GM21717 (cell line): ENCODE results near the gene B4GALT2.

ENCODE experiments used
- ATAC-seq: cut with Tn5 transposase; IDR thresholded peaks from one replicate; pipeline ENCODE4 v1.9.1; 2021; ENCODE audit warnings: mild to moderate bottlenecking, moderate library complexity; ENCODE audit not compliant: unreplicated experiment

Gene B4GALT2

DNA sequence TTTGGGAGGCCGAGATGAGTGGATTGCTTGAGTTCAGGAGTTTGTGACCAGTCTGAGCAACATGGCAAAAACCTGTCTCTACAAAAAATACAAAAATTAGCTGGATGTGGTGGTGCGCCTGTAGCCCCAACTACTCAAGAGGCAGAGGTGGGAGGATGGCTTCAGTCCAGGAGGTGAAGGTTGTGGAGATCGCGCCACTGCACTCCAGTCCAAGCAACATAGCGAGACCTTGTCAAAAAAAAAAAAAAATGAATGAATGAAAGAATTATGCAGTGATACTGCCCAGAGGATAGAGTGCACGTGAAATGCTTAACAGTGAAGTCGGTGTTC lies 9.6 kb upstream of the B4GALT2 start:
- no peak for ATAC-seq

GRCh38 chr1:43969746-43970466 lies 9.1 kb upstream of the B4GALT2 start, which contains the start of gene DPH2:
TSS of gene DPH2 (plus strand) at chr1:43970010. CDS start at chr1:43970176, 166 bp downstream.
- ATAC-seq, result peak; percentile 62

DNA sequence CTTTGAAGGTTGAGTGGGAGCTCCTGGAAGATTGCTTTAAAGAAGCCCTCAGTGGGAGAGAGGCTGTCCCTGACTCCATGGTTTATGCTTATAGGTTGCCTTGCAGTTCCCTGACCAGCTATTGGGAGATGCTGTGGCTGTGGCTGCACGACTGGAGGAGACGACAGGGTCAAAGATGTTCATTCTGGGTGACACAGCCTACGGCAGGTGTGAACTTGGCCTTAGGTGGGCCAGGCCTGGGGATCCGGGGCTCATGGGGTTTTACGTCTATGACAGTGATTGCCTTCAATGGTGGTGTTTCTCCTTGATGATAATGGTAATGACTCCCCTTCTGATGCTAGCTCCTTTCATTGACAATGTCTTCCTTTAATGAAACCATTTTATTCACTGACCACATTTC lies 8.5 kb upstream of the B4GALT2 start:
- ATAC-seq, result no peak

GRCh38 chr1:43970911-43971310 lies 8.1 kb upstream of the B4GALT2 start:
- ATAC-seq, result no peak

GRCh38 chr1:43971336-43971980 lies 7.6 kb upstream of the B4GALT2 start:
- no peak for ATAC-seq

DNA sequence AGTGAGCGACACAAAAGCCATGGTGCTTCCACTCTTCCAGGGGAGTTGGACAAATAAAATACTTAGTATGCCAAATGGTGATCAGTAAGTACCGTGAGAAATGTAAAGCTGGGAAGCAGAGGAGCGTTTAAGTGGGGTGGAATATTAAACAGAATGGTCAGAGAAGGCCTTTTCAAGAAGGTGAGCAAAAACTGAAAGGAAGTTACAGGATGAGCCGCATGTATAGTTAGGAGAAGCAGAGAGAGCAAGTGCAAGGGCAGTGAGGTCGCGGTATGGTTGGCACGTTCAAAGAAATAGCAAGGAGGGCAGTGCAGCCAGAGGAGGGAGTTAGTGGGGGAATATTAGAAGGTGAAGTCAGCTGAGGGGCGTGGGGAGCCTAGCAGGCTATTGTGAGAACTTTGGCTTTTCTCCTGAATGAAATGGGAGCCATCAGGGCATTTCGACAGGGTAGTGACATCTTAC lies 5.0 kb upstream of the B4GALT2 start:
- ATAC-seq, result no peak

DNA sequence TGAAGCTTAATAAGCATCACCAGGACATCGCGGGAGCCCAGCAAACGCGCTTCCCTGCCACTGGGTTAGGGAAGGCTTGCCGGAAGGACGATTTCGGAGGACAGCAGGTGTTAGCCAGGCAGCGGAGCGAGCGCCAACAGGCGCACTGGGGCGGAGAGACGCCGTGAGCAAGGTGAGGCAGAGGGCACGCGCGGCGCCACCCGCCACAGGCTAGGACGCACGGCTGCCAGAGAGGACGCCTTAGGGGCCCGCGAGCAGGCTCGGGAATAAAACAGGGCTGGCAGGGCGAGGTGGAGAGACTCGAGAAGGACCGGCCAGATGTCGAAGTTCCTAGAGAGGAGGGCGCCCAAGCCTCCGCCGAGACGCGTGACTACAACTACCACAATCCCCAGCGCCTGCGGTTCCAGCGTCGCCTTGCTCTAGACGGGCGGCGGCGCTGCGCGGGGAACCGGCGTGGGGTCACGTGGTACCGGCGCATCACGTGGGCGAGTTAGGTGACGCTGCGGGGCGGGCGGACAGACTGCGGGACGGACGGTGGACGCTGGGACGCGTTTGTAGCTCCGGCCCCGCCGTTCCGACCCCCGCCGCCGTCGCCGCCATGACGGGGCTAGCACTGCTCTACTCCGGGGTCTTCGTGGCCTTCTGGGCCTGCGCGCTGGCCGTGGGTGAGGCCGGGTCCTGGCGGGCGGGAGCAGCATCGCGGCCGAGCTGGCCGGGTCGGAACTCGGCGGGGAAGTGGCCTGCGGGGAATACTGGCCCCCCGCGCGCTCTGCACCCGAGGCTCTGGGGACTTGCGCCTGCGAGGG lies 4.4 kb upstream of the B4GALT2 start, which contains the start of gene ATP6V0B:
TSS of gene ATP6V0B (plus strand) at position 518 of the 806 bp plus-strand sequence. CDS start at position 599, 81 bp downstream.
- peak; percentile 58 for ATAC-seq

DNA sequence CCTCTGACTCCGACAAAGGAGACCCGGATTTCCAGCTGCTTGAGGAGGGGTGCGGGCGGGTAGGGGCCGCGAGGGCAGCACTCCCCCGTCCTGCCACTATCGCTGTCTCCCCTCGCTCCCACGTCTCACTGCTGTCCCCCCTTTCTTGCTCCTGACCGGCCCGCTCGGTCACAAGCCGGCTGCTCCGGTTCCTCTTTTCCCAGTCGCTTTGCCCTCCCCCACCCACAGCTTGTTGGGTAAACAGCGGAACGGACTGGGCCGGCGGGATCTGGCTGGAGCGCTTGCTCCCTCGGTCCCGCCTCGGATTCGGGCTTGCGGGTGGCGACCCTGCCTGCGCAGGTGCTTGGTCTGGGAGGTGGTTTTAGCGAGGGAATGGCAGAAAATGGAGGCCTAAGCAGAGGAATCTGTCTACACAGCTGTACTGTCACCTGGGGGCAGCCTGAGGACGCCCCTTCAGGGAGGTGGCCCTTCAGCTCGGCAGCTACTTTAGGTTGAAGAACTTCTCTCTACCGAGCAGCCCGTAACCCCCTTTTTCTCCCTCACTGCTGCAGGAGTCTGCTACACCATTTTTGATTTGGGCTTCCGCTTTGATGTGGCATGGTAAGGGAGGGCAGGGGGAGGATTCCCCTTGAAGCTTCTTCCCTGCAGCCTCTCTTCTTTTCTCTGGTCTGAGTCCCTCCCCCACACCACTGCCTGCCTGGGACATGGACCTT lies 3.6 kb upstream of the B4GALT2 start:
- ATAC-seq, result no peak

DNA sequence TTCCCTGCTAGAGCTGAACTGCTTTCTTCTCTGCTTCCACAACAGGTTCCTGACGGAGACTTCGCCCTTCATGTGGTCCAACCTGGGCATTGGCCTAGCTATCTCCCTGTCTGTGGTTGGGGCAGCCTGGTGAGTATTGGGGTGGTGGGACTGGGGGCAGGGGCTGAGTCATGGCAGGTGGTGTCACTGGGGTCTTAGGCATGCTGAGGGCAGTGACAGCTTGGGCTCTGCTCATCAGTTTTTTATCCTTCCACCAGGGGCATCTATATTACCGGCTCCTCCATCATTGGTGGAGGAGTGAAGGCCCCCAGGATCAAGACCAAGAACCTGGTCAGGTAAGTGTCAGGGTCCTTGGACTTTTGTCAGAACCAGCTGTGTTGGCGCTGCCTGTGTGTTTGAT lies 3.0 kb upstream of the B4GALT2 start:
- ATAC-seq, result no peak

DNA sequence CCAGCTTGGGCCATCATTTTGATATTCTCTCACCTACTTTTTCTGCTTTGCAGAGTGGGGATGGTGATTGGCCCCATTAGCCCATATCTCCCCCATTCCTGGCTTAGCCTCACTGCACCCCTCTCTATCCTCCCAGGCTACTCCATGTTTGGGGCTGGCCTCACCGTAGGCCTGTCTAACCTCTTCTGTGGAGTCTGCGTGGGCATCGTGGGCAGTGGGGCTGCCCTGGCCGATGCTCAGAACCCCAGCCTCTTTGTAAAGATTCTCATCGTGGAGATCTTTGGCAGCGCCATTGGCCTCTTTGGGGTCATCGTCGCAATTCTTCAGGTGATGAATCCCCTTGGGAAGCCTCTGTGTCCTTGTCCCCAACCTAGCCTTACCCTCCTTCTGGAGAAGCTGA lies 2.1 kb upstream of the B4GALT2 start:
- ATAC-seq, result no peak

GRCh38 chr1:43977376-43978263 lies 1.4 kb upstream of the B4GALT2 start:
- ATAC-seq, result no peak

- no peak for ATAC-seq
Observed at GRCh38 chr1:43978264-43978550, 803 bp upstream of the B4GALT2 start.

DNA sequence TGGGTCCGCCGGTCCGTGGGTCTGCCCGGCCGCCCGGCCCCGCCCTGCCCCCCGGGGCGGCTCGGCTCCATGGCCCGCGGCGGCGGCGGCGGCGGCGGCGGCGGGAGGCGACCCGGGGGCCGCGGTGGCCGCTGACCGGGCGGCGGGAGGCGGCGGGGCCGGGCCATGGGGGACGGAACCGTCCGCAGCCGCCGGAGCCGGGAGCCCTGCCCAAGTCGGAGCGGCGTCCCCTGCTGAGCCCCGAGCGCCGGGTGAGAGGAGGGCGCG lies 184 bp downstream of the B4GALT2 start:
- ATAC-seq, result no peak

GRCh38 chr1:43979528-43980254 lies 681 bp downstream of the B4GALT2 start:
- ATAC-seq, result no peak

DNA sequence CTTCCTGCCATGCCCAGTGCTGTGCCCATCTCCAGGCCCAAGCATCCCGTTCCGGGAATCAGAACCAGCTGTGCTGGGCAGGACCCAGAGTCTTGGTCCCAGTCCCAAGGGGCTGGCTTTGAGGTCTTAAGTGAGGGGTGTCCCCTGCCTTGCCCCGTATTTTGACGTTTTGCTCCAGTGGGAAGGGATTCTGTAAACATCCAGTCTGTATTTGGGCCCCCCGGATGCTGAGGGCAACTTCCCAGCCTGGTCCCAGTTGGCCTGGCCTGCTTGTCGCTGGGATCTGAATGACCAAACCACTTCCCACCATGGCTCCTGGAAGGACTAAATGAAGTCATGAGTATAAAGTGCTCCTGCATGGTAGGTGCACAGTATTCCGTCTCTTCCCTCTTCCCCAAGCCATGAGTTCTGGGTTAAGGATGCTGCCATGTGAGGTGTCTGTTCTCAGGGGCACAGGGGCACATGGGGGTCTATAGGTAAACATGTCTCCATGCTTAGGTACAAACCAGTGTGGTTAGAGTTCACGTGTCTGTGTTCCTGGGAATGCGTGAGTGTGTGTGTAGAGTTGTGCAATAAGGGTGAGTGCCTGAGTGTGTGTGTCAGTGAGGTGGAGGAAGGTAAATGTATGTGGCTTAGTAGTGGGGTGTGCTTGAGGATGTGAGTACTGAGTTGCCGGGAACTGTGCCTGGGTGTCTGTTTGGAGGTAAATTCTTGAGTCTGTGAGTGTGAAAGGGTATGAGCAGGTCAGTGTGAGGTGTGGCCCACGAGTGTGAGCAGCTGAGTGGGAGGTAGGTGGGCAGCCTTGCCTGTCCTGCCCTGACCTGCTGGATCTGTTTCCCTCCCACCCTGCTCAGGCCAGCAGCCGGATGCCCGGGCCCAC lies 1.5 kb downstream of the B4GALT2 start:
- no peak for ATAC-seq

- ATAC-seq, result no peak
Observed at GRCh38 chr1:43981135-43981491, 2.1 kb downstream of the B4GALT2 start.

- no peak for ATAC-seq
Observed at GRCh38 chr1:43981636-43982035, 2.6 kb downstream of the B4GALT2 start.

DNA sequence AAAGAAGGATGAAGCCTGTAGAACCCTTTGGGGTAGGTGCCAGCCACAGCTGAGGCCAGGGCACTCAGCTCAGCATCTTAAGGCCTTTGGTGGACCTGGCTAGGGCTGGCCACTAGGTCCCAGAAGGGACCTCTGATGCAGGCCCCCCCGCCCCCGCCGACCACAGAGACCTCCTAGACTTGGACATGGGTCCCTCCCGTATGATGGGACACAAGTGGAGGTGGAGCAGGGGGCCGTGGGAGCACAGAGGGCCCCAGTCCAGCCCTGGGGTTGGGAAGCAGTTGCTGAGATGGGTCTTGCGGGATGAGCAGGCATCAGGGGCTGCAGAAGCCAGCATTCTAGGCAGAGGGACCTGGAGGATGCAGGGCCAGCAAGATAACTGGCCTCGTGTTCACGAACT lies 3.2 kb downstream of the B4GALT2 start:
- no peak for ATAC-seq

- no peak for ATAC-seq
Observed at GRCh38 chr1:43982808-43983207, 3.8 kb downstream of the B4GALT2 start.
